Adrenal gland (tissue), 12 donors: ENCODE measurements around the gene PMIS2. TPM values are rescaled to one million over a fixed set of nuclear protein-coding genes. Genes with fewer than 3 reads are reported as not detected.

Experiments
- DNase-seq, 7 donors: peaks; one replicate each; pipeline ENCODE4 v3.0.0-alpha.2; 2019 to 2020
- H3K27ac ChIP-seq, 5 donors: fragments of 200-600 bp; sonication (generic) in 4 of 5; 1 replicate in 3 of 5; 2 replicates in 2 of 5; pipeline versions ENCODE4 v1.5.1 to v1.8.0; 2016 to 2020; ENCODE audit warnings: mild to moderate bottlenecking in 1 of 5
- H3K27me3 ChIP-seq: fragments of 200-600 bp; 2 replicates; pipeline ENCODE4 v1.8.0; 2021
- H3K36me3 ChIP-seq, 2 donors: fragments of 200-600 bp; replicated peaks in 1 of 2; 1 replicate in 1 of 2; 2 replicates in 1 of 2; pipeline versions ENCODE4 v1.5.1 to v1.8.0; 2018 to 2022
- H3K4me1 ChIP-seq, 2 donors: fragments of 200-600 bp; replicated peaks in 1 of 2; 1 replicate in 1 of 2; 2 replicates in 1 of 2; pipeline versions ENCODE4 v1.5.1 to v1.8.0; 2018 to 2021
- H3K4me3 ChIP-seq, 4 donors: fragments of 200-600 bp; sonication (generic) in 3 of 4; one replicate each; pipeline ENCODE4 v1.5.1; 2016 to 2018
- H3K9me3 ChIP-seq, 3 donors: fragments of 200-600 bp; sonication (generic) in 1 of 3; replicated peaks in 1 of 3; 1 replicate in 2 of 3; 2 replicates in 1 of 3; pipeline versions ENCODE4 v1.5.1 to v1.8.0; 2016 to 2021
- POLR2A ChIP-seq, 2 donors: fragments of 450-650 bp; IDR thresholded peaks; one replicate each; pipeline ENCODE4 v1.6.1; 2017; ENCODE audit warnings: antibody characterized with exemption in 2 of 2, mild to moderate bottlenecking in 2 of 2, moderate library complexity in 1 of 2
- WGBS, 4 donors: extraction: QIAGEN DNeasy Blood & Tissue Kit in 2 of 4; methylation state at CpG; one replicate each; pipeline versions ENCODE4 v1.1.5 to v1.1.7; 2013 to 2017; 5-methylcytosine and 5-hydroxymethylcytosine counted together
- intact Hi-C, 2 donors: fragments of 100-400 bp; cut with DNase I; formaldehyde crosslinking; loops; one replicate each; pipeline versions ENCODE4 v1.14.1 to v1.15.0; 2022 to 2023
- polyA plus RNA-seq, 3 donors: library from polyadenylated mRNA; stranded (reverse); fragments of 200-250 nt in 2 of 3; fragments of 350-450 nt in 1 of 3; fragmentation: Illumina TruSeq in 1 of 3; extraction: RNeasy Lipid Tissue Mini Kit (QIAGEN cat#74804) in 1 of 3; gene quantifications; one replicate each; pipeline ENCODE4 v1.2.3, GENCODE V29; 2013 to 2014
- total RNA-seq, 9 donors: library from RNA; depleted of rRNA in 4 of 9; stranded (reverse); fragments of >200 nt in 4 of 9; fragments of 120-200 nt in 1 of 9; fragmentation: NEBNext Ultra II Directional in 1 of 9; extraction: Animal tissue kit (Norgen Biotek cat#: 25700) in 1 of 9; gene quantifications; one replicate each; pipeline versions ENCODE4 v1.1.0 to v1.2.4, GENCODE V29; 2013 to 2023
- TF ChIP-seq, protein P1 (sequence below), 6 experiments: fragments of 450-650 bp in 4 of 6; fragments of 200-600 bp in 2 of 6; sonication (generic) in 1 of 6; IDR thresholded peaks; 1 replicate in 5 of 6; 2 replicates in 1 of 6; pipeline versions ENCODE4 v1.5.1 to v1.8.0; 2016 to 2021; ENCODE audit warnings: antibody characterized with exemption in 6 of 6, mild to moderate bottlenecking in 2 of 6, moderate library complexity in 1 of 6
- donor health status: healthy with polysubstance abuse.
- donor health status: Bipolar disorder and iron deficiency.
- donor health status: DM: yes; HTN: yes; CAD: no.
- donor health status: DM: no; HTN: no; CAD: no.
- donor health status: DM: no; HTN: no; CAD: no.
- donor health status: DM: yes; HTN: yes; CAD: no.

The PMIS2 gene
- total and polyA plus RNA-seq, 12 donors, result 0.61 to 0.81 TPM; not detected in 10

DNA sequence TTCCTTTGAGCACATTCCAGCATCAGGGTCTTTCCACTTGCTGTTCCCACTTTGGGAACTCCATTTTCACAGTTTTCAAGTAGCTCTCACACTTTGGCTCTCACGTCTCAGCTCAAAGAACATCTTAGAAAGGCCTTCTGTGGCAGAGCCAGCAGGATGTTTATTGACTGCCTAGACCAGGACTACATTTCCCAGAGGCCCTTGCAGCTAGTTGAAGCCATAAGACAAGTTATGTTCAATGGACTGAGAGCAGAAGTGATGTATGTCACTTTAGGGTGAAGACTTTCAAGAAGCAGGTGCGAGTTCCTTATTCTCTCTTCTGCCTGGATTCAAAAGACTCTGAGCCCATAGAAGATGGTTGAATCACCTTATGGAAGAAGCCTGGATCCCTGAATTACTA lies 22.3 kb downstream of the PMIS2 start:
- Histone ChIP-seq H3K36me3 (no peaks in the 10 kb centered on the region), H3K4me3 (no peak overlapping the region), H3K27me3 (no peaks in the 10 kb centered on the region), H3K4me1 (peaks cover 5 to 9% of the 10 kb centered on the region in 2 donors), H3K27ac (no peak overlapping the region), H3K9me3 (no peaks in the 10 kb centered on the region)
- no peak for DNase-seq
- intact Hi-C loops, result no loop called here
- 63 to 91% (median 71%) methylated on average over 2 of the region's 2 CpGs for WGBS, 4 donors
- TF ChIP-seq, protein P1, sequence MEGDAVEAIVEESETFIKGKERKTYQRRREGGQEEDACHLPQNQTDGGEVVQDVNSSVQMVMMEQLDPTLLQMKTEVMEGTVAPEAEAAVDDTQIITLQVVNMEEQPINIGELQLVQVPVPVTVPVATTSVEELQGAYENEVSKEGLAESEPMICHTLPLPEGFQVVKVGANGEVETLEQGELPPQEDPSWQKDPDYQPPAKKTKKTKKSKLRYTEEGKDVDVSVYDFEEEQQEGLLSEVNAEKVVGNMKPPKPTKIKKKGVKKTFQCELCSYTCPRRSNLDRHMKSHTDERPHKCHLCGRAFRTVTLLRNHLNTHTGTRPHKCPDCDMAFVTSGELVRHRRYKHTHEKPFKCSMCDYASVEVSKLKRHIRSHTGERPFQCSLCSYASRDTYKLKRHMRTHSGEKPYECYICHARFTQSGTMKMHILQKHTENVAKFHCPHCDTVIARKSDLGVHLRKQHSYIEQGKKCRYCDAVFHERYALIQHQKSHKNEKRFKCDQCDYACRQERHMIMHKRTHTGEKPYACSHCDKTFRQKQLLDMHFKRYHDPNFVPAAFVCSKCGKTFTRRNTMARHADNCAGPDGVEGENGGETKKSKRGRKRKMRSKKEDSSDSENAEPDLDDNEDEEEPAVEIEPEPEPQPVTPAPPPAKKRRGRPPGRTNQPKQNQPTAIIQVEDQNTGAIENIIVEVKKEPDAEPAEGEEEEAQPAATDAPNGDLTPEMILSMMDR (IDR thresholded peaks at IDR 0.05), result no peak
- TF ChIP-seq POLR2A (IDR thresholded peaks at IDR 0.05), result no peak

DNA sequence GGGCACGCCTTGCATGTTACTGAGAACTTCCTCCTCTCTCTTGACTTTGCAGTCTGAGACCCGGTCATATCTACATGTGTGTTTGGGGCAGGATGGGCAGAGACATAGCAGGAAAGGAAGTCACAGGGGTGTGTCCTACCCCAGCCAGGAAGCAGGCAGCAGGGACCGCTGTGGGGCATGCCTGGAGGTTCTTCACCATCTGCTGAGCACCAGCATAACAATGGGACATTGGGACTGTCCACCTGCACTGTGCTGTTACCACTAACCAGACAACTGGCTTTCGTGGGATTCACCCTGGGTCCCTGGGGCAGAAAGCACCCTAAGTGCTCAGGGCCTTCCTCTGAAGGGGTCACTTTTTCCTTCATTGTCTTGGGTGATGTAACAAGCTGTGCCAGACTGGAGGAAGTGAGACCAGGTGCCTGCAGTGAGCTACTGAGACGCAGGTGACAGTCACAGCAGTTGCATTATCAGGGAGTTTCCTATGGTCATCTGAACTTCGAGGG lies 23.9 kb downstream of the PMIS2 start:
- no peaks in the 10 kb centered on the region for H3K9me3 ChIP-seq
- DNase-seq, result no peak
- peaks cover 6 to 10% of the 10 kb centered on the region in 2 donors for H3K4me1 ChIP-seq
- WGBS, 4 donors, result 57 to 73% (median 63%) methylated on average over 4 to 6 of the region's 6 CpGs
- no peak overlapping the region for H3K27ac ChIP-seq
- H3K27me3 ChIP-seq, result no peaks in the 10 kb centered on the region
- TF ChIP-seq, protein P1 (IDR thresholded peaks at IDR 0.05), result no peak
- no peak for TF ChIP-seq POLR2A (IDR thresholded peaks at IDR 0.05)
- no peaks in the 10 kb centered on the region for H3K36me3 ChIP-seq
- no peak overlapping the region for H3K4me3 ChIP-seq
- intact Hi-C loops, result no loop called here

DNA sequence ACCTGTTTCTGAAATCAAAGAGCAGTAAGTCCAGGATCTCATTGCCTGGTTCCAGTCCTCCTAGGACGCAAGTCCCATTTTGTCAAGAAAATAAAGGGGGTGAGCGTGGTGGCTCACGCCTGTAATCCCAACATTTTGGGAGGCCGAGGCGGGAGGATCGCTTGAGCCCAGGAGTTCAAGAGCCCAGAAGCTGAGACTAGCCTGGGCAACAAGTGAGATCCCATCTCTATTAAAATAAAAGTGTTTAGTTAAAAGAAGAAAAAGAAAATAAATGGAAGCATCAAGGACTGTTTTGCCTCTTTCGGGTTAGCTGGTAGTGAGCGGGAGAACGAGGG lies 26.2 kb downstream of the PMIS2 start:
- Histone ChIP-seq H3K36me3 (no peaks in the 10 kb centered on the region), H3K4me3 (peak overlapping the region in 2 of 4 donors; percentile 58 to 78), H3K4me1 (peaks cover 6 to 10% of the 10 kb centered on the region in 2 donors), H3K27me3 (no peaks in the 10 kb centered on the region), H3K27ac (no peak overlapping the region), H3K9me3 (no peaks in the 10 kb centered on the region)
- intact Hi-C loops, result no loop called here
- 26 to 36% (median 30%) methylated on average over 9 of the region's 9 CpGs for WGBS, 4 donors
- no peak for TF ChIP-seq POLR2A (IDR thresholded peaks at IDR 0.05)
- TF ChIP-seq, protein P1 (IDR thresholded peaks at IDR 0.05), result no peak
- DNase-seq, result no peak

DNA sequence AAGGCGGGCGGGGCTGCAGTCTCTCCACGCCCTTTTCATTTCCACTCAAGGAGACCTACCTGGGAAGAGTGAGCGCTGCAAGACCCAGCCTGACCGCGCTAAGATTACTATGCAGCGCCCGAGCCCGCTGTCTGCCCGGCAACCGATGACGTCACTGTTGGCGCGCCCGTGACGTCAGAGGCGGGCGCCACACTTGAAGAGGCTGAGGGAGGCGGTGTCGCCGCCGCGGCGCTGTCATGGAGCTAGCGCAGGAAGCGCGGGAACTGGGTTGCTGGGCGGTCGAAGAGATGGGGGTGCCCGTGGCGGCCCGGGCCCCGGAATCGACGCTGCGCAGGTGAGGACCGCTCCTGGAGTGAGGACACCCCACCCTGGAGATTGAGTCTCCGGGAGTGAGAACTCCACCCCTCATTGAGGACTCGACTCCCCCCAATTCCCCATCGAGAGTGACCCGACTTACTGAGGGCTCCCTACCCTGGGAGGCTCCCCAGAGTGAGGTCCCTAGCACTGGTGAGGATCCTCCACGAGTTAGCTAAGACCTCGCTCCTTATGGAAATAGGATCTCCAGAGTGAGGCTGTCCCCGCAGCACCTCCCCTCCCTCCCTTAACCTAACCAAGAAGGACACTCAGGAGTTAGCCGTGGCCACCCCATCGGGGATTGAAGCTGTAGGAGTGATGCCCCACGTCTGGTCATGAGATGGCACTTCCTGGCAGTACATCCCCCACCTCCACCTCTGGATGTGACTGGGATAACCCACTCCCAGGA lies 26.8 kb downstream of the PMIS2 start, which contains the start of gene HAUS5:
Gene HAUS5 (plus strand): TSS at position 177 of the 763 bp plus-strand sequence. CDS start 60 bp downstream, at position 237.
- no peaks in the 10 kb centered on the region for H3K27me3 ChIP-seq
- DNase-seq, result peak; percentile 88 to 98 (median 96)
- H3K36me3 ChIP-seq, result no peaks in the 10 kb centered on the region
- peak within 1 kb of the TSS; percentile 45 to 78 (median 52) for H3K4me3 ChIP-seq
- peaks cover 6 to 10% of the 10 kb centered on the region in 2 donors for H3K4me1 ChIP-seq
- H3K9me3 ChIP-seq, result no peaks in the 10 kb centered on the region
- WGBS, 4 donors, result 0 to 12% (median 1%) methylated on average over 9 to 47 of the region's 47 CpGs
- TF ChIP-seq, protein P1 (IDR thresholded peaks at IDR 0.05), result peak in 4 of 6 experiments; percentile 22 to 36 (median 32)
- peak; percentile 34 to 40 for TF ChIP-seq POLR2A (IDR thresholded peaks at IDR 0.05)
- peak within 1 kb of the TSS in 2 of 5 donors; percentile 17 to 55 for H3K27ac ChIP-seq
- intact Hi-C loops, result no loop called here
